ENCODE results near the gene TBCB.

GRCh38 chr19:36113425-36113824 is 1.8 kb upstream of the TBCB start:
- TF ChIP-seq GATA2 (IDR thresholded peaks at IDR 0.05; ENCODE audit: low read depth, low read length) (no peak), GATA3 (IDR thresholded peaks at IDR 0.05; ENCODE audit: low read depth, low read length) (no peak)

Data from SH-SY5Y (cell line).